Frontal cortex (tissue), 4 donors: Measurements from ENCODE around the gene ABHD12. TPM values are rescaled to one million over a fixed set of nuclear protein-coding genes. Genes with fewer than 3 reads are reported as not detected.
A peak's percentile ranks its signal among the peaks of the same experiment; 100 is the strongest.
"Not testable (repeated sequence)": the region's sequence is repeated elsewhere in the genome, so short reads cannot be mapped to it uniquely, and the experiment has no call there.

Source experiments
- DNase-seq, 2 donors: peaks; one replicate each; pipeline ENCODE4 v3.0.0; 2012; ENCODE audit warnings: low spot score in 2 of 2
- FAIRE-seq: peaks from 2 replicates; lab custom pipeline; 2012; peaks lifted over from hg19 to GRCh38; lab: Jason Lieb, UNC
- total RNA-seq: library from RNA; depleted of rRNA; stranded (reverse); fragments of >200 nt; gene quantifications from one replicate; pipeline ENCODE4 v1.2.3, GENCODE V29; 2014
- donor health status: control.
- donor health status: control.
- donor health status: control.

ABHD12 gene
- 42.8 TPM for total RNA-seq

DNA sequence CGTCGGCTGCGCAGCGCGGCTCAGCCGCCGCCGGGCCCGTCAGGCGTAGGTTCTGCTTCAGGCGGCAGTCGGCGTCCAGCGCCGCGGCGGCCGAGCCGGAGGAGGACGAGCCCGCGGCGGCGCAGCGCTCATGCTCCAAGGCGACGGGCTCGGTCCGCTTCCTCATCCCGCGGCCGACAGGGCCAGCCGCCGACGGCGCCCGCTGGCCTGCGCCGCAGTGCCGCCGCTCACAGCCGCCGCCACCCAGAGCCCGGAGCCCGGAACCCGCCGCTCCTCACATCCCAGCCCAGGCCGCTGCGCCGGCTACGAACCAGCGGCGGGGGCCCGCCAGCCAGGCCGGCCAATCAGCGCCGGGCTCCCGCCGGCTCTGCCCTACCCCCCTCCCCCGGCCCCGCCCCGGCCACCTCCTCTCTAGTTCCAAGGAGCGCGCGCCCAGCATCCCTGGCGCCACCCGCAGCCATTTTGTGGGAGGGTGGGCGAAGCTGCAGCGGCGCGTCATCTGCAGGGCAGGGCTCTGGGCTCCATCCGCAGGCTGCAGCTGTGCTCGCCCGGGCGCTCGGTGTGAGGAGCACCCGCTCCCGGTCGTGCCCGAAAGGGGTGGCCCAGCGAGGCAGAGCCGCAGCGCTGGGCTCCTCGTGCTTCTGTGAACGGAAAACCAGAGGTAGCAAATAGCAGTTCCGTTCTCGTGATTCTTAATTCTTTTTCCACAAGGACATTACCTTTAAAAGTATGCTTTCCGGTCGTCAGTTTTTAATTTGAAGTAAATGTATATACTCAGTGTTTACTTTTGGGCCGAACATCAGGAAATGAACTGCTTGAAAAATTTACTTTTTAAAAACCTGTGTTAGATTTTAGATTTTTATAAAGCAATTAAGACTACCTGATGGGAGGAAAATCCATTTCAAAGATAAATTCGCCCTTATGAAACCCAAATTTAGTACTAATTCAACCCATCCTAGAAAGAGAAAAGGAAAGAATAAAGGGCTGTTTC, at the start of gene ABHD12:
Gene ABHD12, minus strand, starts transcription at position 298 of the 991 bp plus-strand sequence. Its CDS starts 132 bp downstream, at position 166.
- FAIRE-seq = no peak
- peak; percentile 95 to 96 for DNase-seq

DNA sequence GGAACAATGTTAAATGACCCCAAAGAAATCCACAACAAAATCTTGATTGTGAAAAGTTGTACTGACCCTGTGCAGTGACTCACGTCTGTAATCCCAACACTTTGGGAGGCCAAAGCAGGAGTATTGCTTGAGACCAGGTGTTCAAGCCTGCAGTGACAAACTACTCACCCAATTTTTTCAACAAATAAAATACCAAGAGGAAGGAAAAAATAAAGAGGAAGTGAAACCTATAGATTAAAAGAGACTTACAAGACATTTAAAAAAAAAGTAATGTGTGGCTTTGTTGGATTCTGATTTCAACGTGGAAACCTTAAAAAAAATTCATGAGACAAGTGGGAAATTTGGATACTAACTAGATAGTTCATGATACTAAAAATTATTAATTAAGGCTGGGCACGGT, 48.7 kb upstream of the ABHD12 start:
- DNase-seq (no peak), FAIRE-seq (no peak)

DNA sequence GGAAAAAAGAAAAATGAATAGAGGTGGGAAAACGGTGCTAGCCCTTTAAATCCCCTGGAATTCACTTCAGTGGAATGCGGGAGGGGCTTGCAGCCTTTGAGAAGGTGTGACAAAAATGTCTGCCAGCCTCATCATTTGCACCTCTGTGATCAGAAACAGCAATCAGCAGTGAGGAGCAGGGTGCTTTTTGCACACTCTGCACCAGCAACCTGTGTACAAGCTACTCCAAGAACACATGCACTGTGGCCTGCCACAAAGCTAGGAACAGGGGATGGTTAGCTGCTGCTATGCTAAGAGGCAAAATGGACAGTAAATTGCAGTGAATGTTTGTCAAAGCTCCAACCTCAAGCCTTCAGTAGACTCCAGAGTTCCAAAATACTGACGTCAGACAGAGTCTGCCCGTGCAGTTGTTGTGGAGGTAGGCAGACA, 46.5 kb upstream of the ABHD12 start:
- DNase-seq (no peak), FAIRE-seq (no peak)

DNA sequence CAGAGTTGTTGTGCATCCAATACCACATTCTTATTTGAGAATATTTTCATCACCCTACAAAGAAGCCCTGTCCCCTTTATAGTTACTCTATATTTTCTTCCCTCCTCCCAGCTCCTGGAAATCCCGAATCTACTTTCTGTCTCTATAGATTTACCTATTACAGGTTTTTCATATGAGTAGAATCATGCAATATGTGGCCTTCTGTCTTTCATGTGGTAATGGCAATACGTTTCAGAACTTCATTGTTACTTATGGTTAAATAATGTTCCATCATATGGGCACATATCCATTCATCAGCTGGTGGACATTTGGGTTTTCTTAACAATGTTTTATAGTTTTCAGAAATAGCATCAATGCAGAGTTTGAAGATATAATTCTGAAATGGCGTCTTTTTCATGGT, 33.9 kb upstream of the ABHD12 start:
- no peak for FAIRE-seq
- no peak for DNase-seq

DNA sequence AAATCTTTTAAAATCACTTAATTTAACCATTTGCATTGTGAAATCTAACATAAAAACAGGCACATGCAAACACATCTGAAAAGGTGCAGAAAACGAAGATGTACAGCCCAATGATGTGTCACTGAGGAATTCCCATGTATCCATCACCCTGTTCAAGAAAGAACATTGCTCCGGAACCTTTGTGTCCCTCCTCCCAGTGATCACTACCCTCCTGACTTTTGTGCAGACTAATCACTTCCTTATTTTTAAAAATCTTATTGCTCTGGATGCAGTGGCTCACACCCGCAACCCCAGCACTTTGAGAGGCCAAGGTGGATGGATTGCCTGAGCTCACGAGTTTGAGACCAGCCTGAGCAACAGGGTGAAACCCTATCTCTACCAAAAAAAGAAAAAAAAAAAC, 31.4 kb upstream of the ABHD12 start:
- no peak for FAIRE-seq
- no peak for DNase-seq

DNA sequence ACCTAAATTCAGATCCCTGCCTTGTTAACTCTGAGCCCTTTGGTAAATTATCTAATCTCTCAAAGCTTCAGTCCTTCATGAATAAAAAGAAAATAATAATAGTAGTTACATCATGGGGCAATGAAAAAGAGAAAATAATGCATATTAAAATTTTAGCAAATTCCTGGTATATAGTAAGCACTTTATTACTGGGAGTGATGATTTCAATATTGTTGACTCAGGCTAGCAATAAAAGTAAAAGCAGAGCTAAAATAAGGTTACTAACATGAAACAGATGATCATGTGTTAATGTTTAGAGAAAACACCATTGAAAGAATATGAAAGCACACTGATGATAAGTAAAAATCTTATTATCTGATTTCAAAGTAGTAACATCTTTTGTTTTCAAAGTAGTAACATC, 30.5 kb upstream of the ABHD12 start:
- FAIRE-seq (no peak), DNase-seq (no peak)

DNA sequence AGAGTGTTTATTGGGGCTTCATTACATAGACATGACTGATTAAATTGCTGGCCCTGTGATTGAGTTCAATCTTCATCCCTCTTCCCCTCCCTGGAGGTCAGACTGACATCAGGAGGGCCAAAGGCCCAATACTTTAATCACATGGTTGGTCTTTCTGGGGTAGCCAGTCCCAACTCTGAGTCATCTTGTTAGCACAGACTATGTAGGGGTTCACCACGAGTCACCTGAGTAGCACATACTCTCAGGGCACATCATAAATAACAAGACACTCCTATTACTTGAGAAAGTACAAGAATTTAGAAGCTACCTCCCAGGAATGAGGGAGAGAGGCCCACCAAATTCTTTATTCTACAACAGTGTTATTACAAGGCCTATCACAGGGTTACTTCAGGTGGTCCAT, 28.1 kb upstream of the ABHD12 start:
- no peak for FAIRE-seq
- no peak for DNase-seq

DNA sequence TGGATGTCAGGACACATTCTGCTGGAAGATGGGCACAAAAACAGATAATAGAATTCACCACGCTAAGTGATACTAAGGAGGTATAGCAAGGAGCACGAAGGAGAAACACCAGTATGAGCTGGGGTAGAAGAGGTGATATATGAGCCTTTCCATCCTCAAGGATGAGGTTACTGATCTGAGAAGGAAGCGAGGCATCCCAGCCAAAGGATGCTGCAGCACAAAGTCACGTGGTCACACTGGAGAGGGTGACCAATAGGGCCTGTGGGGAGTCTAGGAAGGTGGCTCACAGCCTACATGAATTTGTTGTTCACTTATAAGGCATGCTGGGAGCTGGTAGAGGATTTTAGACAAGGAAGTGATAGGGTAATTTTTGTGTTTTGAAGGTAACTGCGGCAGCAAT, 18.3 kb upstream of the ABHD12 start:
- FAIRE-seq (no peak), DNase-seq (no peak)

DNA sequence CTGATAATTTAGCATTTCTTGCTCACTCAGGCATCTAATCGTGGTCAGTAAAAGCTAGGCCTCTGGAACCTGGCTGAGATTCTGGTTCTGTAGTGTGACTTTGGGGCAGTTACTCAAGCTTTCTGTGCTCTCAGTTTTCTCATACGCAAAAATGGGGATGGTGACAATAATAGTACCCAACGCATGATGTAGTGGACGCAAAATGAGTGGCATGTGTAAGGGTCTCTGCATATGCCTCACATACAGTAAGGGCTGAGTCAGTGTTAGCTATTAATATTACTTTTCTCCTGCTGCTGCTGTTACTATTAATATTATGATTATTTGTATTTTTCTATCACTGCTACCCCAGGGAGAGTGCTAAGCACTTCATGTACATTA, 17.5 kb upstream of the ABHD12 start:
- no peak for FAIRE-seq

DNA sequence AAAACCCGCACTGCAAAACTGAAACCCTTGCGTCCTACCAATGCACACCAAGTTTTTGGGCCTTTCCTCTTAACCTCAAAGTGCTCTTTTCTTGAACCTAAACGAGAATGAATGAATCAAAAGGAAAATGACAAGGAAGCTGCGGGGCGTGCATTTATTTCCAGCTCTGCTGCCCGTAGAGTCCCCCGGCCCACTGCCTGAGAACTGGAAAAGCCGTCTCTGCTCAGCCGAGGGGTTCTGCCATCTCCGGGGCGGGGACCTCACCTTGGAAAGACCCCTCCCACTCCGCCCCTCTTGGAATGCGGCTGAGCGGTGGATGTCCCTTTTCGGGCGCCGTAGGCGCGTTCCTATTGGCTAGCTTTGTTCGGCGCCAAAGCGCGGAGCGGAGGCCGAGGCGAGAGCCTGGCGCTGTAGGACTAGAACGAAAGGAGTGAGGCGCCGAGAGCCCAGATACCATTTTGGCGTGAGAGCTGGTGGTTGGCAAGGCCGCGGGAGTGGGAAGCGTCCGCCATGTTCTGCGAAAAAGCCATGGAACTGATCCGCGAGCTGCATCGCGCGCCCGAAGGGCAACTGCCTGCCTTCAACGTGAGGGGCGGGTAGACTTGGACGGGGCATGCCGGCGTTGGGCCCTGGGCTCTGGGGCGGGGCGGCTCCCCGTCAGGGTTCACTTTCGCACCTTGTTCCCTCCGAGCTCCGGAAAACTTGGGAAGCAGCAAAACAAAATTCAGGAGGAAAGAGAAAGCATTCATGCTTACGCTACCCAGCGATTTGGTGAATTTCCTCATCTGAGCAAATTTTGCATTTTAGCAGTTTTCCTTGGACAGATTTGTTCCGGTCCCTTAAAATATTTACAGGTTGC, 16.9 kb upstream of the ABHD12 start, which contains the start of gene GINS1:
Gene GINS1, plus strand, starts transcription at position 363 of the 859 bp plus-strand sequence. Its CDS starts 148 bp downstream, at position 511.
- DNase-seq = peak; percentile 70 to 84
- FAIRE-seq = no peak

More for the DNA sequence above, 17.5 kb upstream of the ABHD12 start:
- DNase-seq = no peak

DNA sequence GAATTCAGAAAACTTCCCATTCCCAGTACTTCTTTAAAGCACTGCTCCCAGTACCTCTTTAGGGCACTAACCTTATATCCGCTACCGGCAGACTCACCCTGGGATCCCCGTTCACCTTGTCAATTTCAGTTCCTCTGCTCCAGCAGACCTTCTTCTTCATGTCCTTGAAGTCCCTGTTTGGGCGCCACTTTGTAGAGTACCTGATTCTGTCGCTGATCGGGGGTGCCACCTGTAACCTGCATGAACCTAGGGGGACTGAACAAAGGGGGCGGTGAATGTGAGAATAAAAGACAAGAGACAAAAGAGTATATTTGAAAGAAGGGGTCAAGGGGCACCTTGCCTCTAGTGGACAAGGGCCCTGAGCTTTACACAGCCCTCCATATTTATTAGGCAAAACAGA, 11.9 kb upstream of the ABHD12 start:
- no peak for DNase-seq
- no peak for FAIRE-seq

DNA sequence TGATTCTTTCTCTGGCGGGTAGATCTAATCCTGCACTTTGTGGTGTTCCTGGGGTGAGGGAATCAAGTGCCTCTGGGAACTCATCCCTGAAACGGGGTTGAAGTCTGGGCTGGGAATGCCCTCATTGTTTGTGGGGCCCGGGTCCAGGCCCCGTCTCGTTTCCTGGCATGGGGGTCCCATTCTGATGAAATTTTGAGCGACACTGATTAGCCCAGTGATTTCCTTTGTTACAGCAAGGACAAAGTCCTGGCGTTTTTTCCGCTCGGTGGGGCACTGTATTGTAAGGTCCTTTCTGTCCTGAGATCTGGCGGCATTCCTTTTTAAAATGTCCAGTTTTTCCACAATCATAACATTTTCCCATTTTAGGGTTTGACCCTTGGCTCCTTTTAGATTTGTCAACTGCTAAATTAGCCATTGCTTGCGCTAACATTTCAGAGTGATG, 9.7 kb upstream of the ABHD12 start:
- not testable (repeated sequence) for DNase-seq, FAIRE-seq

DNA sequence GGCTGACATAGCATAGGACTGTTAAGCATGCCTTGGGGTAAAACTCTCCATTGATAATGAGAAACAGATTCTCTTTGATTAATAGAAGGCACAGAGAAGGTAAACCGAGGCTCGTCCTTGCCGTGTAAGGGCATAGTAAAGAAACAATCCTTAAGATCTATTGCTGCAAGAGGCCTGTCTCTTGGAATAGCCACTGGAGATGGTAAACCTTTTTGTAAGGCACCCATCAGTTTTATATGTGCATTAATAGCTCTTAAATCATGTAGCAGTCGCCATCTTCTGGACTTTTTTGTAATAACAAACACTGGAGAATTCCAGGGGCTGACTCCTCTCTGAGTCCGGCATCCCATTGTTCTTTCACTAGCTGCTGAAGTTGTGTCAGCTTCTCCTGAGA, 8.4 kb upstream of the ABHD12 start:
- DNase-seq (peak; percentile 41 to 53), FAIRE-seq (no peak)

DNA sequence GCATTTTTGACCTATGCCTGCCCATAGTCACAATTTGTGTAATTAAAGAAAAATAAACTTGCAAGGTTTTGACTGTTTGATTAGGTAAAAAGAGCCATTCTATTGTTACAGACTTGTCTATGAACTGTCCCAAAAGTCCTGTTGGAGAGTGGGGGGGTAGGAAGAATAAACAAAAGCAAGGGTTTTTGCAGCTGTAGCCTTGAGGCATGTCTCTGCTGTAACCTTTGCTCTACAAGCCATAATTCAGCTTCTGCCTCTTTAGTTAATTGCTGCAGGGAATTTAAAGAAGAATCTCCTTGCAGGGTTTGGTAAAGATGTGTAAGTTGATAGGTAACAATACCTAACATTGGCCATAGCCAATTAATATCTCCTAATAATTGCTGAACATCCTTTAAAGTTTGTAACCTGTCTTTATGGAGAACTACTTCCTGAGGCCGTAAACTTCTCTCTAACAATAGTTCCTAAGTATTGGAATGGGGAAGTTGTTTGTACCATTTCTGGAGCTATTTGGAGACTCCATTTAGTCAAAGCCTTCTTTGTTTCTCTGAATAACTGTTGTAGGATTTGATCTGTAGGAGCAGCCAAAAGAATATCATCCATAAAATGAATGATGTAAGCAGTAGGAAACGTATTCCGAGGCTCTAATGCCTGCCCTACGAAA, 7.9 kb upstream of the ABHD12 start:
- no peak for FAIRE-seq
- DNase-seq = no peak

DNA sequence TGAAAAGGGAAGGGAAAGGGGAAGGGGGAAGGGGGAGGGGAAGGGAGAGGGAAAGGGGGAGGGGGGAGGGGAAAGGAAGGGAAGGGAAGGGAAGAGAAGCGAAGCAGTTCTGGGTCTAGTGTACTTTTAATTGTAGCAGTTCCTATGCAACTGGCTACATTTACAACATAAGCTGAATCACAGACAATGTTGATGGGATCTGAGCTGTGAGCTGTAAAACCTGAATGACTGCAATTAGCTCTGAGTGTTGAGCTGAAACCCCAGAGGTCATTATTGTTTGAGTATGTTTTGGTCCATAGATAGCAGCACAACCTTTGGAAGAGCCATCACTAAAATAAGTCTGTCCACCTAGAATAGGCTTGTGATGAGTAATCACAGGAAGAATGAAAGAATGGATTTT, 7.2 kb upstream of the ABHD12 start:
- no peak for FAIRE-seq
- DNase-seq = no peak

DNA sequence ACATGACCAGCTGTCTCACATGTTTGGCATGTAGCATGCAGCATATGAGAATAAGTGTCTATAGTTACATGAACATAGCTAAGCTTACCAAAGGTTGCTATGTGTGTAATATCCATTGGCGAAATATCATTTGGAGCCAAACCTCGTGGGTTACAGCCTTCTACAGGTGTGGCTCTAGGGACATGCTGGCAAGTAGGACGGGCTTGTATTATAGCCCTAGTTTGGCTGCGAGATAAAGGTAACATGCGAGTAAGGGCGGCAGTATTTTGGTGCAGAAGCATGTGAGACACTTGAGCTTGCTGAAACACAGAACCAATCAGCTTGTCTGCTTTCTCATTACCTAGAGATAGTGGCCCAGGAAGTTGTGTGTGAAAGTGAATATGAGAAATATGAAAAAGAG, 6.5 kb upstream of the ABHD12 start:
- FAIRE-seq = no peak
- DNase-seq = no peak

DNA sequence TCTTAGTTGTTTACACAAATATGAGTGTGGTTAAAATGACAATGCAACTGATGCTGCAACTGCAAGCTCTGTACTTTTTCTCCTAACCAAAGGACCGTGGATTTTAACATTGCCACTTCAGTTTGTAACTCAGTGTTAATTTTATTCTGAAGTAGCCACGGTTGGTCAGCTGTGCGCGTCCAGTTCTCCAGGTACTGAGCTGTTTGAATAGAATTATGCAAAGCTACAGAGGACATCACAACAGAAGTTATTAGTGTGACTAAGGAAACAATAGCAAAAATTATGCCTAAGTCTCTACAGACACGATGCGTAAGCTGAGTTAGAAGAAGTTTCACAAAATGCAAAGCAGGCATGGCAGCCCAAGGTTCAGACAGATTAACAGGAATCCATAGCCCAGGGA, 4.4 kb upstream of the ABHD12 start:
- DNase-seq (no peak), FAIRE-seq (no peak)

DNA sequence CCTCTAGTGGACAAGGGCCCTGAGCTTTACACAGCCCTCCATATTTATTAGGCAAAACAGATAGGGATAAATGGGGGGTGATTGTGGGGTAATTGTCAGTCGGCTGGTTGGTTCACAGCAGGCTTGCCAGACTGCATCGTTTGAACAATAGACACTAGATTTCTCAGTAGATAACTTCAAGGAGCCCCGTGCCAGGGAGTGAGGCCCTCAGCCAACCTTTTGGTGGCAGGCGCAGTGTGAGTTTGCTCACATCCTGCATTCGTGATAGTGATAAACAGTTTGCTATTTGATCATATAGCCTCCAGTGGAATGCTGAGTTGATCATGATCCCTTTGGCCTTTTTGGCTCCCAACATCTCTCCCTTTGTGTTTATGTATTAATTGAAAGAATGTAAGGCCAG, 3.6 kb upstream of the ABHD12 start:
- no peak for FAIRE-seq
- DNase-seq = no peak

DNA sequence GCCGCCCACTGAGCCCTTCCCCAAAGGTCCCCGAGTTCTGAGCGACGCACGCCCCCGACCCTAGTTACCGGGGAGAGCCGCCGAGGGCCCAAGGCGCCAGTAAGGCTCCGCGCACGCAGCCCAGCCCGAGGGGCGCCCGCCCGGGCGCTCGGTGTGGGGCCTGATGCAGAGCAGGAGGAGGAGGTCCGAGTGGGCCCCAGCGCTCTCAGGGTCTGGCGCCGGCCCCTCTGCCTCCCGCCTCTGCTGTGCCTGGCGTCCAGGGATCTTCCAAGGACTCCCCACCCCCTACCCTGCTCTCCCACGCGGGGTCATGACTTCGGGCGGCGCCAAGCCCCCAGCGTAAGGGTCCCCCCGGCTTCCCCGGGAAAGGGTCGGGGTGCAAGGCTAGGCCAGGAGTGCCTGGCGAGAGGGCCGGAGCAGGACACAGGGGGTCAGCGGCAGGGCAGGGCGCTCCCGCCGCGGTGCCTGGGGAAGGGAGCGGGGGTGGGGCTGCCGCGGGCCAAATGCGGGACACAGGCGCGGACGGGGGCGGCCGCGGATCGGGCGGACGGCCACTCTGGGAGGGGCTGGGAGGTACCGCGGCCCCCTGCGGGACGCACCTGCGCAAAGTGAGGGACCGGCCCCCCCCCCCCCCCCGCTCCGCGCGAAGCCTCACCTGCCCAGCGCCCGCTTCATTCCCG, 637 bp downstream of the ABHD12 start:
- FAIRE-seq (no peak), DNase-seq (peak; percentile 59 to 62)
